Activated naive CD8-positive, alpha-beta T cell treated with anti-CD3 and anti-CD28 coated beads for 36 hours (primary cell): ENCODE measurements around the gene TMOD2. TPM values are rescaled to one million over a fixed set of nuclear protein-coding genes. Genes with fewer than 3 reads are reported as not detected.
A peak's percentile ranks its signal among the peaks of the same experiment; 100 is the strongest.
"Not testable (repeated sequence)": the region's sequence is repeated elsewhere in the genome, so short reads cannot be mapped to it uniquely, and the experiment has no call there.

Experiments used
- DNase-seq: peaks from one replicate; pipeline ENCODE4 v3.0.0; 2021
- H3K27ac Mint-ChIP-seq: one replicate; pipeline ENCODE4 v1.8.0; 2022; ENCODE audit warnings: mild to moderate bottlenecking, moderate library complexity, mixed read lengths
- H3K27me3 Mint-ChIP-seq: one replicate; pipeline ENCODE4 v1.8.0; 2022; ENCODE audit warnings: mild to moderate bottlenecking, mixed read lengths
- H3K36me3 Mint-ChIP-seq: one replicate; pipeline ENCODE4 v1.8.0; 2021; ENCODE audit warnings: mild to moderate bottlenecking, mixed read lengths
- H3K4me1 Mint-ChIP-seq: one replicate; pipeline ENCODE4 v1.8.0; 2021; ENCODE audit warnings: mixed read lengths
- H3K4me3 Mint-ChIP-seq: one replicate; pipeline ENCODE4 v1.8.0; 2022; ENCODE audit warnings: mild to moderate bottlenecking, moderate library complexity, mixed read lengths
- H3K9me3 Mint-ChIP-seq: one replicate; pipeline ENCODE4 v1.8.0; 2022; ENCODE audit warnings: mixed read lengths
- total RNA-seq, 2 experiments: library from RNA; stranded (reverse); gene quantifications; one replicate each; pipeline ENCODE4 v1.2.3, GENCODE V29; 2021

The TMOD2 gene
- total RNA-seq, 2 experiments from 2014 or later = 4.2 to 4.8 TPM

GRCh38 chr15:51775967-51776816 is 24.8 kb downstream of the TMOD2 start:
- H3K36me3 Mint-ChIP-seq = peaks cover 11% of the 10 kb centered on the region
- no peak overlapping the region for H3K27ac Mint-ChIP-seq
- no peaks in the 10 kb centered on the region for H3K9me3 Mint-ChIP-seq
- H3K4me1 Mint-ChIP-seq = peaks cover 7% of the 10 kb centered on the region
- no peaks in the 10 kb centered on the region for H3K27me3 Mint-ChIP-seq
- no peak overlapping the region for H3K4me3 Mint-ChIP-seq
- DNase-seq = peak; percentile 33

- H3K4me1 Mint-ChIP-seq = peaks cover 7% of the 10 kb centered on the region
- DNase-seq = peak; percentile 53
- no peaks in the 10 kb centered on the region for H3K27me3 Mint-ChIP-seq
These were observed 25.7 kb downstream of the TMOD2 start for GRCh38 chr15:51776952-51777569.

GRCh38 chr15:51780636-51781035 is 29.2 kb downstream of the TMOD2 start:
- no peaks in the 10 kb centered on the region for H3K27me3 Mint-ChIP-seq
- H3K4me3 Mint-ChIP-seq = no peak overlapping the region
- peaks cover 7% of the 10 kb centered on the region for H3K4me1 Mint-ChIP-seq
- DNase-seq = no peak
- H3K36me3 Mint-ChIP-seq = peaks cover 28% of the 10 kb centered on the region
- no peaks in the 10 kb centered on the region for H3K9me3 Mint-ChIP-seq
- H3K27ac Mint-ChIP-seq = no peak overlapping the region

More at GRCh38 chr15:51776952-51777569, 25.7 kb downstream of the TMOD2 start:
- peaks cover 18% of the 10 kb centered on the region for H3K36me3 Mint-ChIP-seq
- no peaks in the 10 kb centered on the region for H3K9me3 Mint-ChIP-seq
- no peak overlapping the region for H3K4me3 Mint-ChIP-seq
- H3K27ac Mint-ChIP-seq = no peak overlapping the region

GRCh38 chr15:51781506-51781905 is 30.1 kb downstream of the TMOD2 start:
- Mint-ChIP-seq H3K4me1 (peaks cover under 1% of the 10 kb centered on the region), H3K27me3 (no peaks in the 10 kb centered on the region), H3K9me3 (no peaks in the 10 kb centered on the region), H3K36me3 (peaks cover 25% of the 10 kb centered on the region), H3K27ac (no peak overlapping the region), H3K4me3 (no peak overlapping the region)
- DNase-seq = no peak

GRCh38 chr15:51782357-51782896 is 31.0 kb downstream of the TMOD2 start:
- Mint-ChIP-seq H3K4me3 (no peak overlapping the region), H3K27me3 (no peaks in the 10 kb centered on the region), H3K9me3 (no peaks in the 10 kb centered on the region), H3K27ac (no peak overlapping the region), H3K4me1 (no peaks in the 10 kb centered on the region), H3K36me3 (peaks cover 25% of the 10 kb centered on the region)
- no peak for DNase-seq

GRCh38 chr15:51783967-51784366 is 32.6 kb downstream of the TMOD2 start:
- H3K27ac Mint-ChIP-seq = no peak overlapping the region
- no peak for DNase-seq
- no peaks in the 10 kb centered on the region for H3K9me3 Mint-ChIP-seq
- no peak overlapping the region for H3K4me3 Mint-ChIP-seq
- H3K36me3 Mint-ChIP-seq = peaks cover 28% of the 10 kb centered on the region
- no peaks in the 10 kb centered on the region for H3K27me3 Mint-ChIP-seq
- no peaks in the 10 kb centered on the region for H3K4me1 Mint-ChIP-seq

- H3K27me3 Mint-ChIP-seq, H3K4me1 Mint-ChIP-seq, H3K4me3 Mint-ChIP-seq, DNase-seq, H3K9me3 Mint-ChIP-seq, H3K27ac Mint-ChIP-seq: not testable (repeated sequence)
- H3K36me3 Mint-ChIP-seq = peaks cover 15% of the 10 kb centered on the region
These were observed 35.7 kb downstream of the TMOD2 start for GRCh38 chr15:51787130-51787529.

GRCh38 chr15:51792474-51792873 is 41.1 kb downstream of the TMOD2 start:
- DNase-seq, H3K9me3 Mint-ChIP-seq, H3K27me3 Mint-ChIP-seq, H3K36me3 Mint-ChIP-seq, H3K27ac Mint-ChIP-seq, H3K4me3 Mint-ChIP-seq, H3K4me1 Mint-ChIP-seq: not testable (repeated sequence)

- Mint-ChIP-seq H3K27me3 (no peaks in the 10 kb centered on the region), H3K4me1 (no peaks in the 10 kb centered on the region), H3K36me3 (no peaks in the 10 kb centered on the region), H3K9me3 (peaks cover 5% of the 10 kb centered on the region), H3K4me3 (no peak overlapping the region), H3K27ac (no peak overlapping the region)
- DNase-seq = no peak
These were observed 42.3 kb downstream of the TMOD2 start for GRCh38 chr15:51793521-51794305.

GRCh38 chr15:51796847-51797401 is 45.5 kb downstream of the TMOD2 start:
- no peak overlapping the region for H3K4me3 Mint-ChIP-seq
- peaks cover 2% of the 10 kb centered on the region for H3K9me3 Mint-ChIP-seq
- no peak overlapping the region for H3K27ac Mint-ChIP-seq

GRCh38 chr15:51798281-51798680 is 46.9 kb downstream of the TMOD2 start:
- no peak overlapping the region for H3K27ac Mint-ChIP-seq

More at GRCh38 chr15:51796847-51797401, 45.5 kb downstream of the TMOD2 start:
- Mint-ChIP-seq H3K27me3 (no peaks in the 10 kb centered on the region), H3K4me1 (no peaks in the 10 kb centered on the region), H3K36me3 (no peaks in the 10 kb centered on the region)
- no peak for DNase-seq

GRCh38 chr15:51799282-51800252 is 48.2 kb downstream of the TMOD2 start:
- no peak for DNase-seq
- Mint-ChIP-seq H3K36me3 (no peaks in the 10 kb centered on the region), H3K9me3 (no peaks in the 10 kb centered on the region), H3K4me3 (no peak overlapping the region), H3K4me1 (no peaks in the 10 kb centered on the region), H3K27me3 (no peaks in the 10 kb centered on the region), H3K27ac (no peak overlapping the region)

More at GRCh38 chr15:51798281-51798680, 46.9 kb downstream of the TMOD2 start:
- Mint-ChIP-seq H3K4me3 (no peak overlapping the region), H3K9me3 (no peaks in the 10 kb centered on the region), H3K27me3 (no peaks in the 10 kb centered on the region), H3K4me1 (no peaks in the 10 kb centered on the region), H3K36me3 (no peaks in the 10 kb centered on the region)
- DNase-seq = no peak

- no peak for DNase-seq
- H3K4me1 Mint-ChIP-seq = no peaks in the 10 kb centered on the region
These were observed 50.0 kb downstream of the TMOD2 start for GRCh38 chr15:51801391-51801835.

GRCh38 chr15:51802593-51802992 is 51.2 kb downstream of the TMOD2 start:
- no peaks in the 10 kb centered on the region for H3K9me3 Mint-ChIP-seq
- peaks cover 6% of the 10 kb centered on the region for H3K36me3 Mint-ChIP-seq
- no peaks in the 10 kb centered on the region for H3K27me3 Mint-ChIP-seq
- no peak for DNase-seq
- no peak overlapping the region for H3K4me3 Mint-ChIP-seq
- no peak overlapping the region for H3K27ac Mint-ChIP-seq
- no peaks in the 10 kb centered on the region for H3K4me1 Mint-ChIP-seq

More at GRCh38 chr15:51801391-51801835, 50.0 kb downstream of the TMOD2 start:
- H3K36me3 Mint-ChIP-seq = peaks cover under 1% of the 10 kb centered on the region
- H3K9me3 Mint-ChIP-seq = no peaks in the 10 kb centered on the region
- no peaks in the 10 kb centered on the region for H3K27me3 Mint-ChIP-seq
- H3K27ac Mint-ChIP-seq = no peak overlapping the region
- H3K4me3 Mint-ChIP-seq = no peak overlapping the region
